H1 (cell line): Measurements from ENCODE around the gene LGALS8. TPM values are rescaled to one million over a fixed set of nuclear protein-coding genes. Genes with fewer than 3 reads are reported as not detected.

Experiments
- CTCF ChIA-PET: fragments of 300-600 bp; sonication (Branson Sonifier 250); formaldehyde crosslinking; loops from one replicate; lab custom pipeline; 2021; ENCODE audit not compliant: partially characterized antibody; lab: Charles Lee
- POLR2A ChIA-PET: fragments of 300-600 bp; sonication (Branson Sonifier 250); formaldehyde crosslinking; loops from one replicate; lab custom pipeline; 2021; ENCODE audit warnings: inconsistent platforms; ENCODE audit not compliant: partially characterized antibody; lab: Charles Lee
- DNase-seq, 2 experiments: peaks; one replicate each; pipeline versions ENCODE4 v3.0.0 to v3.0.0-alpha.2; 2010 to 2022; ENCODE audit warnings: low spot score in 2 of 2, low read depth in 1 of 2, mixed read lengths in 1 of 2
- FAIRE-seq: peaks from 2 replicates; lab custom pipeline; 2011; peaks lifted over from hg19 to GRCh38; lab: Jason Lieb, UNC
- H2AFZ ChIP-seq: 2 replicates; pipeline ENCODE4 v1.8.1; 2012; ENCODE audit warnings: low read length, inconsistent platforms
- H2AK5ac ChIP-seq: 2 replicates; pipeline ENCODE4 v1.6.1; 2013; ENCODE audit warnings: low read depth, low read length
- H2BK120ac ChIP-seq: replicated peaks from 2 replicates; pipeline ENCODE3; 2013; ENCODE audit warnings: low read depth, low read length, inconsistent platforms
- H2BK12ac ChIP-seq: 2 replicates; pipeline ENCODE4 v1.6.1; 2013; ENCODE audit warnings: low read depth, low read length
- H2BK15ac ChIP-seq: 2 replicates; pipeline ENCODE4 v1.6.1; 2013; ENCODE audit warnings: low read length
- H2BK20ac ChIP-seq: 2 replicates; pipeline ENCODE4 v1.6.1; 2013; ENCODE audit warnings: low read length
- H2BK5ac ChIP-seq: 2 replicates; pipeline ENCODE4 v1.6.1; 2013; ENCODE audit warnings: low read depth, low read length
- H3K14ac ChIP-seq: 2 replicates; pipeline ENCODE4 v1.6.1; 2013; ENCODE audit warnings: inconsistent platforms; ENCODE audit not compliant: insufficient read length
- H3K18ac ChIP-seq: 2 replicates; pipeline ENCODE4 v1.6.1; 2013; ENCODE audit warnings: low read length; ENCODE audit errors: extremely low read depth
- H3K23ac ChIP-seq: 2 replicates; pipeline ENCODE4 v1.6.1; 2013; ENCODE audit warnings: inconsistent platforms; ENCODE audit not compliant: insufficient read length
- H3K23me2 ChIP-seq: 2 replicates; pipeline ENCODE4 v1.6.1; 2013; ENCODE audit warnings: low read depth, low read length
- H3K27ac ChIP-seq: 2 replicates; pipeline ENCODE4 v1.6.1; 2011; ENCODE audit warnings: low read depth, low read length, inconsistent platforms
- H3K27me3 ChIP-seq, 4 experiments: replicated peaks in 1 of 4; 1 replicate in 1 of 4; 2 replicates in 3 of 4; pipeline versions ENCODE4 v1.6.1 to v1.8.1; 2011 to 2013; ENCODE audit warnings: low read length in 3 of 4, mild to moderate bottlenecking in 3 of 4, inconsistent platforms in 2 of 4, mixed read lengths in 2 of 4, moderate library complexity in 1 of 4; ENCODE audit not compliant: control insufficient read depth in 3 of 4, insufficient read depth in 3 of 4; ENCODE audit errors: extremely low read depth in 1 of 4
- H3K36me3 ChIP-seq, 4 experiments: 2 replicates each; pipeline versions ENCODE4 v1.6.1 to v1.8.1; 2011 to 2013; ENCODE audit warnings: mild to moderate bottlenecking in 4 of 4, low read length in 3 of 4, moderate library complexity in 2 of 4, control low read depth in 1 of 4, inconsistent platforms in 1 of 4; ENCODE audit not compliant: insufficient read depth in 4 of 4, control insufficient read depth in 2 of 4
- H3K4ac ChIP-seq: replicated peaks from 2 replicates; pipeline ENCODE3; 2013; ENCODE audit warnings: low read length, low read depth, mixed read lengths, inconsistent platforms; ENCODE audit not compliant: insufficient read length
- H3K4me1 ChIP-seq, 4 experiments: replicated peaks in 1 of 4; 1 replicate in 1 of 4; 2 replicates in 3 of 4; pipeline versions ENCODE4 v1.6.1 to v1.8.1; 2011 to 2013; ENCODE audit warnings: low read length in 3 of 4, inconsistent platforms in 2 of 4, mixed read lengths in 1 of 4; ENCODE audit not compliant: insufficient read depth in 4 of 4, control insufficient read depth in 3 of 4
- H3K4me2 ChIP-seq, 2 experiments: 2 replicates each; pipeline versions ENCODE4 v1.6.1 to v1.8.1; 2011 to 2013; ENCODE audit warnings: low read depth in 2 of 2, low read length in 2 of 2, control low read depth in 1 of 2, inconsistent platforms in 1 of 2, mild to moderate bottlenecking in 1 of 2; ENCODE audit not compliant: insufficient read depth in 1 of 2
- H3K4me3 ChIP-seq, 4 experiments: fragments of 200-600, 300-600 bp in 1 of 4; sonication (generic), shearing (Covaris generic), sonication (Bioruptor Twin) in 1 of 4; 2 replicates each; pipeline versions ENCODE4 v1.5.1 to v1.8.1; 2011 to 2016; ENCODE audit warnings: low read length in 4 of 4, low read depth in 3 of 4, control low read depth in 2 of 4, inconsistent platforms in 2 of 4, mild to moderate bottlenecking in 2 of 4, mixed read lengths in 1 of 4, moderate library complexity in 1 of 4; ENCODE audit not compliant: insufficient read depth in 2 of 4; ENCODE audit errors: extremely low read depth in 1 of 4
- H3K56ac ChIP-seq: replicated peaks from 2 replicates; pipeline ENCODE3; 2013; ENCODE audit warnings: low read depth, mild to moderate bottlenecking, mixed read lengths, low read length, inconsistent platforms; ENCODE audit not compliant: insufficient read length
- H3K79me1 ChIP-seq: 2 replicates; pipeline ENCODE4 v1.6.1; 2013; ENCODE audit warnings: low read depth, low read length, control low read depth
- H3K79me2 ChIP-seq, 2 experiments: 2 replicates each; pipeline versions ENCODE4 v1.6.1 to v1.8.1; 2012 to 2013; ENCODE audit warnings: low read length in 2 of 2, mild to moderate bottlenecking in 2 of 2, inconsistent platforms in 1 of 2; ENCODE audit not compliant: insufficient read depth in 2 of 2, control insufficient read depth in 1 of 2
- H3K9ac ChIP-seq, 4 experiments: replicated peaks in 1 of 4; 1 replicate in 1 of 4; 2 replicates in 3 of 4; pipeline versions ENCODE4 v1.6.1 to v1.8.1; 2011 to 2013; ENCODE audit warnings: low read depth in 3 of 4, low read length in 3 of 4, control low read depth in 2 of 4, mild to moderate bottlenecking in 2 of 4, moderate library complexity in 2 of 4, inconsistent platforms in 1 of 4; ENCODE audit errors: extremely low read depth in 1 of 4
- H3K9me3 ChIP-seq, 2 experiments: 2 replicates each; pipeline versions ENCODE4 v1.6.1 to v1.8.1; 2012 to 2013; ENCODE audit warnings: mild to moderate bottlenecking in 2 of 2, moderate library complexity in 2 of 2, control low read depth in 1 of 2, inconsistent platforms in 1 of 2, low read depth in 1 of 2, low read length in 1 of 2, mixed read lengths in 1 of 2; ENCODE audit not compliant: insufficient read depth in 2 of 2
- H4K20me1 ChIP-seq, 2 experiments: replicated peaks in 1 of 2; 2 replicates each; pipeline versions ENCODE3 to v1.8.1; 2011 to 2013; ENCODE audit warnings: inconsistent platforms in 2 of 2, low read length in 2 of 2, mild to moderate bottlenecking in 1 of 2; ENCODE audit not compliant: insufficient read depth in 2 of 2, control insufficient read depth in 1 of 2
- H4K5ac ChIP-seq: 2 replicates; pipeline ENCODE4 v1.6.1; 2013; ENCODE audit warnings: low read length, low read depth, mixed read lengths, inconsistent platforms; ENCODE audit not compliant: insufficient read length
- H4K8ac ChIP-seq: 2 replicates; pipeline ENCODE4 v1.8.0; 2013; ENCODE audit warnings: mild to moderate bottlenecking, moderate library complexity, low read length, inconsistent platforms; ENCODE audit not compliant: insufficient read depth; ENCODE audit errors: extremely low read depth
- H4K91ac ChIP-seq: replicated peaks from 2 replicates; pipeline ENCODE3; 2013; ENCODE audit warnings: low read length, mixed read lengths, inconsistent platforms; ENCODE audit not compliant: insufficient read length
- BCL11A ChIP-seq, 2 experiments: IDR thresholded peaks; one replicate each; pipeline ENCODE4 v1.6.1; 2011; ENCODE audit warnings: low read depth in 2 of 2, low read length in 2 of 2, mild to moderate bottlenecking in 2 of 2
- POLR2AphosphoS5 ChIP-seq: IDR thresholded peaks from 2 replicates; pipeline ENCODE4 v1.6.1; 2011; ENCODE audit warnings: low read depth, low read length
- SAP30 ChIP-seq: fragments of 300-600 bp; sonication (generic); IDR thresholded peaks from 2 replicates; pipeline ENCODE4 v1.7.1; 2012; ENCODE audit warnings: low read length, moderate library complexity, mild to moderate bottlenecking, inconsistent platforms; ENCODE audit not compliant: insufficient read depth, insufficient replicate concordance
- WGBS, 2 experiments: shearing (Covaris generic) in 1 of 2; methylation state at CpG; one replicate each; pipeline versions ENCODE4 v1.1.6 to v1.1.7; 2013 to 2015; ENCODE audit warnings: low lambda C conversion rate in 2 of 2, mixed read lengths in 2 of 2, inconsistent platforms in 1 of 2, low coverage in 1 of 2, missing lambda C conversion rate in 1 of 2; ENCODE audit not compliant: insufficient replicate concordance in 2 of 2, insufficient coverage in 1 of 2, insufficient read length in 1 of 2; ENCODE audit errors: extremely low coverage in 1 of 2, missing lambda C conversion rate in 1 of 2; 5-methylcytosine and 5-hydroxymethylcytosine counted together
- polyA plus RNA-seq, 7 experiments: library from polyadenylated mRNA; depleted of rRNA in 3 of 7; stranded (reverse) in 5 of 7; unstranded in 2 of 7; fragments of >200 nt in 5 of 7; fragments of 200-250 nt in 2 of 7; gene quantifications; 1 replicate in 5 of 7; 2 replicates in 1 of 7; 4 replicates in 1 of 7; pipeline versions ENCODE4 v1.2.1 to v1.2.3, GENCODE V29; 2011 to 2013; ENCODE audit warnings: missing spikeins in 2 of 7, mixed read lengths in 2 of 7
- total RNA-seq: library from RNA; stranded (reverse); fragmentation: NEBNext Ultra II Directional; extraction: Animal tissue kit (Norgen Biotek cat#: 25700); gene quantifications from 2 replicates; pipeline ENCODE4 v1.2.1, GENCODE V29; 2021

Gene LGALS8
- total and polyA plus RNA-seq, 2 of the 8 experiments (the other 6 are each of a cell fraction or from before 2014, with no cell fraction given), result 7.2 to 11.6 TPM

- POLR2A ChIA-PET, result interaction anchor here (1.2 to 1.4 kb wide), 2 partner anchors 10 to 39 kb away, joined by 3 to 5 read pairs; no protein-coding TSS in a partner anchor
- H3K36me3 ChIP-seq, result peaks cover 22 to 84% (median 65%) of the 10 kb centered on the region in 4 experiments
Measured at GRCh38 chr1:236558081-236558480, 34.3 kb downstream of the LGALS8 start.

More at GRCh38 chr1:236558081-236558480, 34.3 kb downstream of the LGALS8 start:
- Histone ChIP-seq H3K4me1 (no peaks in the 10 kb centered on the region), H2BK12ac (no peak overlapping the region), H3K9me3 (no peaks in the 10 kb centered on the region), H3K23me2 (no peaks in the 10 kb centered on the region), H3K14ac (no peak overlapping the region), H3K4me2 (no peak overlapping the region), H3K79me1 (no peaks in the 10 kb centered on the region), H2BK20ac (no peak overlapping the region), H2AFZ (no peak overlapping the region), H2BK5ac (no peak overlapping the region), H4K8ac (no peak overlapping the region), H2AK5ac (no peak overlapping the region), H3K79me2 (no peaks in the 10 kb centered on the region), H4K5ac (no peak overlapping the region), H3K56ac (no peak overlapping the region), H3K4ac (no peak overlapping the region), H3K27me3 (no peaks in the 10 kb centered on the region), H3K18ac (no peak overlapping the region), H3K27ac (no peak overlapping the region), H4K20me1 (peaks cover 0 to 6% of the 10 kb centered on the region in 2 experiments), H2BK15ac (no peak overlapping the region), H3K4me3 (no peak overlapping the region), H4K91ac (no peak overlapping the region), H2BK120ac (no peak overlapping the region), H3K23ac (no peak overlapping the region), H3K9ac (no peak overlapping the region)
- 93% methylated on average over 9 of the region's 9 CpGs; no CpG with 5 or more reads in 1 of the 2 experiments for WGBS, 2 experiments
- TF ChIP-seq SAP30 (no peak), BCL11A (IDR thresholded peaks at IDR 0.05; ENCODE audit: low read depth in 2 of 2, low read length in 2 of 2) (no peak), POLR2AphosphoS5 (no peak)
- no peak for DNase-seq
- CTCF ChIA-PET, result interaction anchor here (0.6 to 3.1 kb wide), 6 partner anchors 8 to 463 kb away, joined by 3 to 34 read pairs (median 4); no protein-coding TSS in a partner anchor
- FAIRE-seq, result no peak
